ENCODE data around the gene CFAP251.
A peak's percentile ranks its signal among the peaks of the same experiment; 100 is the strongest.
"Not testable (repeated sequence)": the region's sequence is repeated elsewhere in the genome, so short reads cannot be mapped to it uniquely, and the experiment has no call there.

Gene CFAP251

GRCh38 chr12:121974026-121974985 lies 55.9 kb downstream of the CFAP251 start:
- no peak for DNase-seq (ENCODE audit: low read depth in 2 of 3, low spot score in 2 of 3)

- DNase-seq (ENCODE audit: low read depth in 2 of 3, low spot score in 2 of 3): no peak
Measured at GRCh38 chr12:121975021-121975420, 56.6 kb downstream of the CFAP251 start.

- no peak for DNase-seq (ENCODE audit: low read depth in 2 of 3, low spot score in 2 of 3)
Measured at GRCh38 chr12:121976950-121977349, 58.6 kb downstream of the CFAP251 start.

- no peak for DNase-seq (ENCODE audit: low read depth in 2 of 3, low spot score in 2 of 3)
Measured at GRCh38 chr12:121980191-121980891, 61.9 kb downstream of the CFAP251 start.

- no peak for DNase-seq (ENCODE audit: low read depth in 2 of 3, low spot score in 2 of 3)
Measured at GRCh38 chr12:121980892-121981272, 62.5 kb downstream of the CFAP251 start.

GRCh38 chr12:121981456-121981855 lies 63.1 kb downstream of the CFAP251 start:
- DNase-seq (ENCODE audit: low read depth in 2 of 3, low spot score in 2 of 3): no peak

- DNase-seq (ENCODE audit: low read depth in 2 of 3, low spot score in 2 of 3): no peak
Measured at GRCh38 chr12:121982950-121983349, 64.6 kb downstream of the CFAP251 start.

- no peak for DNase-seq (ENCODE audit: low read depth in 2 of 3, low spot score in 2 of 3)
Measured at GRCh38 chr12:121983536-121984210, 65.3 kb downstream of the CFAP251 start.

- DNase-seq (ENCODE audit: low read depth in 2 of 3, low spot score in 2 of 3): no peak
Measured at GRCh38 chr12:121986489-121987245, 68.3 kb downstream of the CFAP251 start.

- not testable (repeated sequence) for DNase-seq (ENCODE audit: low read depth in 2 of 3, low spot score in 2 of 3)
Measured at GRCh38 chr12:121988519-121988918, 70.1 kb downstream of the CFAP251 start.

GRCh38 chr12:121989276-121990113 lies 71.1 kb downstream of the CFAP251 start:
- no peak for DNase-seq (ENCODE audit: low read depth in 2 of 3, low spot score in 2 of 3)

- no peak for DNase-seq (ENCODE audit: low read depth in 2 of 3, low spot score in 2 of 3)
Measured at GRCh38 chr12:121990114-121990647, 71.8 kb downstream of the CFAP251 start.

- DNase-seq (ENCODE audit: low read depth in 2 of 3, low spot score in 2 of 3): no peak
Measured at GRCh38 chr12:121990692-121991603, 72.6 kb downstream of the CFAP251 start.

- DNase-seq (ENCODE audit: low read depth in 2 of 3, low spot score in 2 of 3): peak in 2 of 3 experiments; percentile 22 to 24
Measured at GRCh38 chr12:121992059-121992879, 73.9 kb downstream of the CFAP251 start.

- no peak for DNase-seq (ENCODE audit: low read depth in 2 of 3, low spot score in 2 of 3)
Measured at GRCh38 chr12:121996050-121996944, 77.9 kb downstream of the CFAP251 start.

GRCh38 chr12:121996945-121997612 lies 78.7 kb downstream of the CFAP251 start:
- DNase-seq (ENCODE audit: low read depth in 2 of 3, low spot score in 2 of 3): no peak
